ENCODE data around the gene KLC3. TPM values are rescaled to one million over a fixed set of nuclear protein-coding genes. Genes with fewer than 3 reads are reported as not detected.
A peak's percentile ranks its signal among the peaks of the same experiment; 100 is the strongest.

Gene KLC3
- total RNA-seq, 1 experiment from 2014 or later = 22.8 TPM

DNA sequence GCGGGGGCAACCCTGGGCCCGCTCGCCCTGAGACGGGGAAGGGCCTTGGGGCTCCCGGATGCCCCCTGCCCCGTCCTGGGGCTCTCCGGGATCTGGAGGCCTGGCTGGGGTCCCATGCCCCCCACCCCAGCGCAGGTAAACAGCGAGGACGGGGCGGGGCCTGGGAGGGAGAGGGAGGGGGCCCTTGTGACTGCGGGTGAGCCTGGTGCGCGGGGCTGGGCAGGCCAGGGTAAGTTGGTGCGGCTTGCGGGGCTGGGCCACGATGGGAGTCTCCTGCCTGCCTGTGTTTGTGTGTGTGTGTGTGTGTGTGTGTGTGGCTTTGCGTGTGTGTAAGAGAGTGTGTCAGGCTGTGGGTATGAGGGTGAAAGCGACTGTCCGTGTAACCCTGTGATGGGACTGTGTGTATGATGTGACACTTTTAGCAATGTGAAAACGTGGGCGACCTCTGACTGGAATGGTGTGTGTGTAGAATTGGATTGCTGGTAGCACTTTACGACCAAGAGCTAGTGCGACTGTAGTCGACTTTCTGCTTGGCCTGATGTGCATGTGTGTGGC lies 426 bp downstream of the KLC3 start:
- TSS peak; percentile 62 for BruUV-seq (replicated peaks)
- ATAC-seq (peak; percentile 52), DNase-seq (ENCODE audit: low read depth, low spot score) (no peak)
- TF ChIP-seq ELF1 (IDR thresholded peaks at IDR 0.05; ENCODE audit: borderline replicate concordance, low read depth) (no peak), ZNF274 (IDR thresholded peaks at IDR 0.05; ENCODE audit: low read depth, low read length) (no peak), ZFX (IDR thresholded peaks at IDR 0.05) (0 out of 2 replicates have a peak, but pooled peaks have one; percentile 51), CBX3 (IDR thresholded peaks at IDR 0.05; ENCODE audit: low read depth) (no peak), POLR2A (IDR thresholded peaks at IDR 0.05; ENCODE audit: borderline replicate concordance, extremely low read depth, insufficient read depth, insufficient read length) (no peak), TCF7L2 (IDR thresholded peaks at IDR 0.05; ENCODE audit: borderline replicate concordance, extremely low read depth, insufficient read depth, insufficient read length) (peak; percentile 5)
- H3K9me2 ChIP-seq (ENCODE audit: insufficient read depth) = no peaks in the 10 kb centered on the region
- H4K20me1 ChIP-seq (ENCODE audit: insufficient read depth) = no peaks in the 10 kb centered on the region
- peak overlapping the region; percentile 30; the same call in 1 of the 2 replicates for H3K27ac ChIP-seq (ENCODE audit: low read depth, low read length)
- H3K4me1 ChIP-seq (ENCODE audit: control insufficient read depth in 1 of 2, insufficient read depth in 2 of 2, low read length in 2 of 2) = peaks cover 19 to 53% of the 10 kb centered on the region in 2 experiments
- RAD21 ChIA-PET (ENCODE audit: low non-redundant PET in 1 of 2, low total read pairs in 2 of 2, uncharacterized antibody in 2 of 2, unreplicated experiment in 2 of 2) = no interaction called here
- H3K4me3 ChIP-seq (replicated peaks in 1 of 2; ENCODE audit: low read depth in 1 of 2, low read length in 2 of 2) = peak overlapping the region; percentile 67 to 81
- H3K79me2 ChIP-seq (ENCODE audit: insufficient read depth, low read length) = 0 out of 2 replicates have a peak, but pooled peaks cover 3% of the 10 kb centered on the region
- H2AFZ ChIP-seq (ENCODE audit: low read depth, low read length, poor library complexity, severe bottlenecking) = no peak overlapping the region
- CTCF ChIA-PET = no interaction called here
- no peaks in the 10 kb centered on the region for H3K9me3 ChIP-seq (ENCODE audit: control insufficient read depth in 1 of 2, insufficient read depth in 1 of 2, low read depth in 1 of 2, low read length in 2 of 2)
- H3K4me2 ChIP-seq (ENCODE audit: low read length) = peak overlapping the region; percentile 93
- POLR2A ChIA-PET = no interaction called here
- peak overlapping the region; percentile 76 for H3K9ac ChIP-seq (ENCODE audit: low read length)
- intact Hi-C loops (cut with micrococcal nuclease) = no loop called here
- no peaks in the 10 kb centered on the region for H3K27me3 ChIP-seq (ENCODE audit: insufficient read depth, low read length)
- no peaks in the 10 kb centered on the region for H3K36me3 ChIP-seq (ENCODE audit: control insufficient read depth in 1 of 2, insufficient read depth in 2 of 2, low read length in 2 of 2)

DNA sequence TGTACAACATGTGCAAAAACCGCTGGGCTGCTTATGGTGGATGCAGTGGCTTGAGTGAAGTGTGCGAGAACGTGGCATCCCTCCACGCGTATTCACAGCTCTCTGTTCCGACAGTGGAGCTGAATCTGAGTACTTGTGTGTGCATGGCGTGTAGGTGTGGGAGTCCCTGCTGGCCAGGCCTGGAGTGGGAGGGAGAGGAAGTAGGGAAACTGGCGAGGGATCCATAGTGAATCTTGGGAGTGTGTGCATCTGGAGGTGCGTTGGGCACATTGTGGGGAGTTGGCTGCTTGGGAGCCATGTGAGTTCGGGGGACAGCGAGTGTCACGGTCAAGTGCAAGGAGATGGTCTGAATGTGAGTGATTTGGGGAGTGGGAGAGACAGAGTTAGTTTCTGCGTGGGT lies 2.4 kb downstream of the KLC3 start:
- Histone ChIP-seq H3K27me3 (ENCODE audit: insufficient read depth, low read length) (no peaks in the 10 kb centered on the region), H3K9me2 (ENCODE audit: insufficient read depth) (no peaks in the 10 kb centered on the region), H3K4me1 (ENCODE audit: control insufficient read depth in 1 of 2, insufficient read depth in 2 of 2, low read length in 2 of 2) (peaks cover 19 to 43% of the 10 kb centered on the region in 2 experiments), H3K27ac (ENCODE audit: low read depth, low read length) (no peak overlapping the region), H4K20me1 (ENCODE audit: insufficient read depth) (no peaks in the 10 kb centered on the region), H3K4me2 (ENCODE audit: low read length) (no peak overlapping the region), H3K36me3 (ENCODE audit: control insufficient read depth in 1 of 2, insufficient read depth in 2 of 2, low read length in 2 of 2) (no peaks in the 10 kb centered on the region), H3K4me3 (replicated peaks in 1 of 2; ENCODE audit: low read depth in 1 of 2, low read length in 2 of 2) (no peak overlapping the region), H3K9me3 (ENCODE audit: control insufficient read depth in 1 of 2, insufficient read depth in 1 of 2, low read depth in 1 of 2, low read length in 2 of 2) (no peaks in the 10 kb centered on the region), H2AFZ (ENCODE audit: low read depth, low read length, poor library complexity, severe bottlenecking) (no peak overlapping the region), H3K9ac (ENCODE audit: low read length) (no peak overlapping the region), H3K79me2 (ENCODE audit: insufficient read depth, low read length) (0 out of 2 replicates have a peak, but pooled peaks cover 3% of the 10 kb centered on the region)
- no peak for ATAC-seq
- POLR2A ChIA-PET = no interaction called here
- no TSS peak for BruUV-seq (replicated peaks)
- DNase-seq (ENCODE audit: low read depth, low spot score) = no peak
- CTCF ChIA-PET = no interaction called here
- intact Hi-C loops (cut with micrococcal nuclease) = no loop called here
- RAD21 ChIA-PET (ENCODE audit: low non-redundant PET in 1 of 2, low total read pairs in 2 of 2, uncharacterized antibody in 2 of 2, unreplicated experiment in 2 of 2) = no interaction called here
- TF ChIP-seq POLR2A (IDR thresholded peaks at IDR 0.05; ENCODE audit: borderline replicate concordance, extremely low read depth, insufficient read depth, insufficient read length) = no peak
- TF ChIP-seq RAD21 (IDR thresholded peaks at IDR 0.05; ENCODE audit: low read depth) = no peak
- no peak for TF ChIP-seq YY1 (IDR thresholded peaks at IDR 0.05; ENCODE audit: extremely low read depth, insufficient replicate concordance, low read depth, low read length)
- TF ChIP-seq JUND (IDR thresholded peaks at IDR 0.05) = no peak
- no peak for TF ChIP-seq FOSL1 (IDR thresholded peaks at IDR 0.05; ENCODE audit: low read depth)
- no peak for TF ChIP-seq EZH2 (IDR thresholded peaks at IDR 0.05)
- TF ChIP-seq, protein P1, sequence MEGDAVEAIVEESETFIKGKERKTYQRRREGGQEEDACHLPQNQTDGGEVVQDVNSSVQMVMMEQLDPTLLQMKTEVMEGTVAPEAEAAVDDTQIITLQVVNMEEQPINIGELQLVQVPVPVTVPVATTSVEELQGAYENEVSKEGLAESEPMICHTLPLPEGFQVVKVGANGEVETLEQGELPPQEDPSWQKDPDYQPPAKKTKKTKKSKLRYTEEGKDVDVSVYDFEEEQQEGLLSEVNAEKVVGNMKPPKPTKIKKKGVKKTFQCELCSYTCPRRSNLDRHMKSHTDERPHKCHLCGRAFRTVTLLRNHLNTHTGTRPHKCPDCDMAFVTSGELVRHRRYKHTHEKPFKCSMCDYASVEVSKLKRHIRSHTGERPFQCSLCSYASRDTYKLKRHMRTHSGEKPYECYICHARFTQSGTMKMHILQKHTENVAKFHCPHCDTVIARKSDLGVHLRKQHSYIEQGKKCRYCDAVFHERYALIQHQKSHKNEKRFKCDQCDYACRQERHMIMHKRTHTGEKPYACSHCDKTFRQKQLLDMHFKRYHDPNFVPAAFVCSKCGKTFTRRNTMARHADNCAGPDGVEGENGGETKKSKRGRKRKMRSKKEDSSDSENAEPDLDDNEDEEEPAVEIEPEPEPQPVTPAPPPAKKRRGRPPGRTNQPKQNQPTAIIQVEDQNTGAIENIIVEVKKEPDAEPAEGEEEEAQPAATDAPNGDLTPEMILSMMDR (IDR thresholded peaks at IDR 0.05 in 2 of 3, conservative IDR thresholded peaks at IDR 0.05 in 1 of 3; ENCODE audit: borderline replicate concordance in 1 of 3, insufficient read depth in 1 of 3, low read depth in 2 of 3, low read length in 2 of 3) = no peak
- no peak for TF ChIP-seq ELF1 (IDR thresholded peaks at IDR 0.05; ENCODE audit: borderline replicate concordance, low read depth)
- no peak for TF ChIP-seq EGR1 (IDR thresholded peaks at IDR 0.05; ENCODE audit: low read depth)
- TF ChIP-seq SRF (IDR thresholded peaks at IDR 0.05; ENCODE audit: low read depth) = no peak

Data from HCT116 (cell line).